Neural crest cell (in vitro differentiated cells): Measurements from ENCODE around the gene TMEM87B. TPM values are rescaled to one million over a fixed set of nuclear protein-coding genes. Genes with fewer than 3 reads are reported as not detected.

ENCODE experiments used
- DNase-seq: peaks from one replicate; pipeline ENCODE4 v3.0.0; 2021; ENCODE audit warnings: low read depth, mixed read lengths, low spot score
- H3K27ac Mint-ChIP-seq: one replicate; pipeline ENCODE4 v1.8.0; 2021; ENCODE audit warnings: mild to moderate bottlenecking, mixed read lengths; ENCODE audit not compliant: unreplicated experiment
- H3K27me3 Mint-ChIP-seq: 2 replicates; pipeline ENCODE4 v1.8.0; 2021; ENCODE audit warnings: low read depth, mild to moderate bottlenecking, mixed read lengths
- H3K36me3 Mint-ChIP-seq: 2 replicates; pipeline ENCODE4 v1.8.0; 2021; ENCODE audit warnings: low read depth, mild to moderate bottlenecking, mixed read lengths
- H3K4me1 Mint-ChIP-seq: 2 replicates; pipeline ENCODE4 v1.8.0; 2021; ENCODE audit warnings: mixed read lengths
- H3K4me3 Mint-ChIP-seq: one replicate; pipeline ENCODE4 v1.8.0; 2021; ENCODE audit warnings: mild to moderate bottlenecking, mixed read lengths
- H3K9me3 Mint-ChIP-seq: 2 replicates; pipeline ENCODE4 v1.8.0; 2021; ENCODE audit warnings: mixed read lengths
- CTCF ChIP-seq: fragments of 200-600 bp; sonication (generic); conservative IDR thresholded peaks from 2 replicates; pipeline ENCODE4 v1.5.0; 2021; ENCODE audit warnings: antibody characterized with exemption, mild to moderate bottlenecking
- total RNA-seq: library from RNA; stranded (reverse); gene quantifications from 2 replicates; pipeline ENCODE4 v1.2.1, GENCODE V29; 2021

The TMEM87B gene
- total RNA-seq, 1 donor from 2014 or later = 6.2 TPM

DNA sequence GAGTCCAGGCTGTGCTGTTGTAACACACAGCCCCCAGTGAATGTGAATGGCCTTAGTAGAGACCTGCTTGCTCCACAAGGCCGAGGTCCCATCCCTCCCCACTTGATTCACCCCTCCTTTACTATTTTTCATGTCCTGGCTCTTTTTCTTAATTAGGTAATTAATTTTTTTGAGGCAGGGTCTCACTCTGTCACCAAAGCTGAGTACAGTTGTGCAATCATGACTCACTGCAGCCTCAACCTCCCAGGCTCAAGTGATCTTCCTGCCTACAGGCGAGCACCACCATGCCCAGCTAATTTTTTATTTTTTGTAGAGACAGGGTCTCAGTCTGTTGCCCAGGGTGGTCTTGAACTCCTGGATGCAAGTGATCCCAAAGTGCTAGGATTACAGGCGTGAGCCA lies 102.4 kb downstream of the TMEM87B start:
- TF ChIP-seq CTCF = no peak
- H3K36me3 Mint-ChIP-seq = peaks cover 18% of the 10 kb centered on the region
- H3K27me3 Mint-ChIP-seq = no peaks in the 10 kb centered on the region
- no peak overlapping the region for H3K27ac Mint-ChIP-seq
- DNase-seq = no peak
- H3K9me3 Mint-ChIP-seq = no peaks in the 10 kb centered on the region
- peaks cover 15% of the 10 kb centered on the region for H3K4me1 Mint-ChIP-seq
- no peak overlapping the region for H3K4me3 Mint-ChIP-seq

- DNase-seq = no peak
- Mint-ChIP-seq H3K36me3 (peaks cover 13% of the 10 kb centered on the region), H3K4me1 (peaks cover 11% of the 10 kb centered on the region), H3K9me3 (no peaks in the 10 kb centered on the region), H3K27me3 (no peaks in the 10 kb centered on the region), H3K4me3 (no peak overlapping the region), H3K27ac (no peak overlapping the region)
- TF ChIP-seq CTCF = no peak
Measured at GRCh38 chr2:112159454-112159921, 104.4 kb downstream of the TMEM87B start.

DNA sequence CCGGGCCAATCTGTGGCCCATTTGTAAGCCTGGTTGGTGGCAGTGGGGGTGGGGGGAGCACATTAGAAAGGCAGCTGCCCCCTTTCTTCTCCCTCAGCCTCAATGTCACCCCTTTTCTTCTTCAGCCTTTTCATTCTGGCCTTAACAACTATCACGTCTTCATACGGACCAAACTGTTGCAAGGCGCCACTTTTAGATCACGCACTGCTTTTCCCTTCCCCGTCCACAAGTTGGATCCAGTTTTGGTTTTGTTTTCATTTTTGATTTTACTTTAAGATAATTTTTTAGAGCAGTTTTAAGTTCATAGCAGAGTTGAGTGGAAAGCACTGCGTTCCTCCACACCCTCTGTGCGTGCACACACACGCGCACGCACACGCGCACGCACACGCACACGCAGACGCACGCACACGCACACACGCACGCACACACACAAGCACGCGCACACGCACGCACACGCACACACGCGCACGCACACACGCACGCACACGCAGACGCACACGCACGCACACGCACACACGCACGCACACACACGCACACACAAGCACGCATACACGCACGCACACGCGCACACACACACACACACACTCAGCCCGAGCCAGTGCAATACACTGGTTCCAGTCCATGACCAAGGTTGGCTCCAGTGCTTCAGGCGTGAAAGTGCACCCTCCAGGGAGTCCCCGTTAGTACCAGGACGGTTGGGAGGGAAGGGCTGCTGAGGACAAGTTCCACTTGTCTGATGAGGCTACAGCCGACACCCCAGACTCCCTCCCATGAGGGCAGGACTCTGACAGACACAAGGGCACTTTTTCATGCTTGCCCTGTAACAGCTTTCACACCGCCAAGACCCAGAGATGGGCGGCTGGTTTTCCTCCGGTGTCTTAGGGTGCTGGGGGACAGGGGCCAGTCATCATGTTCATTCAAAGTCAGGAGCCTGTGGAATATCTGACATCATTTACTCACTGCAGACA lies 105.5 kb downstream of the TMEM87B start:
- no peaks in the 10 kb centered on the region for H3K9me3 Mint-ChIP-seq
- H3K27ac Mint-ChIP-seq = no peak overlapping the region
- peaks cover 13% of the 10 kb centered on the region for H3K36me3 Mint-ChIP-seq
- H3K27me3 Mint-ChIP-seq = no peaks in the 10 kb centered on the region
- DNase-seq = no peak
- no peak for TF ChIP-seq CTCF
- H3K4me1 Mint-ChIP-seq = peaks cover 11% of the 10 kb centered on the region
- H3K4me3 Mint-ChIP-seq = no peak overlapping the region

GRCh38 chr2:112161431-112162145 lies 106.5 kb downstream of the TMEM87B start:
- H3K9me3 Mint-ChIP-seq = no peaks in the 10 kb centered on the region
- TF ChIP-seq CTCF = no peak
- no peak overlapping the region for H3K4me3 Mint-ChIP-seq
- H3K4me1 Mint-ChIP-seq = peaks cover 2% of the 10 kb centered on the region
- DNase-seq = no peak
- H3K36me3 Mint-ChIP-seq = peaks cover 6% of the 10 kb centered on the region
- no peak overlapping the region for H3K27ac Mint-ChIP-seq
- no peaks in the 10 kb centered on the region for H3K27me3 Mint-ChIP-seq

DNA sequence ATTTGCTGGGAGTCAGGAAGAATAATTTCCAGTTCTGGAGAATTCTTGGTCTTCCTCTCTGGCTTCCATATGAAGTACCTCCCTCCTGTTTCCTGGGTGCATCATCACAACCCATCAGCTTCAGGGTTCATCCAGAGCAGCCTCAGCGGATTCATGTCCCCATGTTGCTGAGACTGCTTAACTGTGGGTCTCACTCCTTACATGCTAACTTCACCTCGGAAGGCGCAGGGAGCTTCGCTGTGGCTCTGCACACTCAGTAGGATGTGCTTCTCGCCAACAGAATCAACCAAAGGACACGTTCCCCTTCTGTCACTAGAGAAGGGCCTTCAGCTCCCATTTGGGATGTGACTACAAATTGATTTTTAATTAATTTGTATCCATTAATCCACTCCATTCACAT lies 107.3 kb downstream of the TMEM87B start:
- Mint-ChIP-seq H3K4me1 (no peaks in the 10 kb centered on the region), H3K27me3 (no peaks in the 10 kb centered on the region), H3K27ac (no peak overlapping the region), H3K4me3 (no peak overlapping the region), H3K9me3 (no peaks in the 10 kb centered on the region), H3K36me3 (peaks cover 11% of the 10 kb centered on the region)
- no peak for TF ChIP-seq CTCF
- DNase-seq = no peak
